ENCODE measurements around the gene EPAS1.

DNA sequence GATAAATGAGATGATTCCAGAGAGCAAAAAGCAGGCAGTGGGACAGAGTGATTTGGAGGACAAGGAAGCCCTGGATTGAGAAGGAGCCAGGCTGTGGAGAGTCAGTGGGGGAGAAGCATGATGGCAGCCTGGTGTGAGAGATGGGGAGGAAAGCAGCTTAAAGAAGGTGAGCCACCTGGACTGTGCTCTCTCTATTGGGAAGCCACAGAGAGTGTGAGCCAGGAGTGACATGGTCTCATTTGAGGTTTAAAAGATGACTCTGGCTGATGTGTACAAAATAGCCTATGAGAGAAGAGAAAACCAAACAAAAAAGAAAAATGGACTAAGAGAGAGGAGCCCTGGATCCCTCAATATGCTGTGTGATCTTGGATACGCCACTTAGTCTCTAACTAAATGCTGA, 12.9 kb upstream of the EPAS1 start:
- TF ChIP-seq, protein P1, sequence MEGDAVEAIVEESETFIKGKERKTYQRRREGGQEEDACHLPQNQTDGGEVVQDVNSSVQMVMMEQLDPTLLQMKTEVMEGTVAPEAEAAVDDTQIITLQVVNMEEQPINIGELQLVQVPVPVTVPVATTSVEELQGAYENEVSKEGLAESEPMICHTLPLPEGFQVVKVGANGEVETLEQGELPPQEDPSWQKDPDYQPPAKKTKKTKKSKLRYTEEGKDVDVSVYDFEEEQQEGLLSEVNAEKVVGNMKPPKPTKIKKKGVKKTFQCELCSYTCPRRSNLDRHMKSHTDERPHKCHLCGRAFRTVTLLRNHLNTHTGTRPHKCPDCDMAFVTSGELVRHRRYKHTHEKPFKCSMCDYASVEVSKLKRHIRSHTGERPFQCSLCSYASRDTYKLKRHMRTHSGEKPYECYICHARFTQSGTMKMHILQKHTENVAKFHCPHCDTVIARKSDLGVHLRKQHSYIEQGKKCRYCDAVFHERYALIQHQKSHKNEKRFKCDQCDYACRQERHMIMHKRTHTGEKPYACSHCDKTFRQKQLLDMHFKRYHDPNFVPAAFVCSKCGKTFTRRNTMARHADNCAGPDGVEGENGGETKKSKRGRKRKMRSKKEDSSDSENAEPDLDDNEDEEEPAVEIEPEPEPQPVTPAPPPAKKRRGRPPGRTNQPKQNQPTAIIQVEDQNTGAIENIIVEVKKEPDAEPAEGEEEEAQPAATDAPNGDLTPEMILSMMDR (IDR thresholded peaks at IDR 0.05): no peak
- no peak for TF ChIP-seq POLR2A (IDR thresholded peaks at IDR 0.05)
